Neuron (in vitro differentiated cells): Measurements from ENCODE around the gene RAPGEFL1.
"Not testable (repeated sequence)": the region's sequence is repeated elsewhere in the genome, so short reads cannot be mapped to it uniquely, and the experiment has no call there.

Experiments used
- H2AFZ ChIP-seq: one replicate; pipeline ENCODE4 v1.6.1; 2013; ENCODE audit warnings: low read depth, mild to moderate bottlenecking, inconsistent platforms, low read length, moderate library complexity
- H3K27me3 ChIP-seq: one replicate; pipeline ENCODE4 v1.6.1; 2013; ENCODE audit warnings: low read length; ENCODE audit not compliant: insufficient read depth
- H3K36me3 ChIP-seq: one replicate; pipeline ENCODE4 v1.6.1; 2013; ENCODE audit warnings: low read length; ENCODE audit not compliant: insufficient read depth
- H3K4me1 ChIP-seq: one replicate; pipeline ENCODE4 v1.6.1; 2013; ENCODE audit warnings: low read length; ENCODE audit not compliant: insufficient read depth
- H3K4me3 ChIP-seq: 2 replicates; pipeline ENCODE4 v1.5.1; 2013; ENCODE audit warnings: mild to moderate bottlenecking, low read length, moderate library complexity
- H3K9me3 ChIP-seq: one replicate; pipeline ENCODE4 v1.6.1; 2013; ENCODE audit warnings: low read length

The RAPGEFL1 gene

DNA sequence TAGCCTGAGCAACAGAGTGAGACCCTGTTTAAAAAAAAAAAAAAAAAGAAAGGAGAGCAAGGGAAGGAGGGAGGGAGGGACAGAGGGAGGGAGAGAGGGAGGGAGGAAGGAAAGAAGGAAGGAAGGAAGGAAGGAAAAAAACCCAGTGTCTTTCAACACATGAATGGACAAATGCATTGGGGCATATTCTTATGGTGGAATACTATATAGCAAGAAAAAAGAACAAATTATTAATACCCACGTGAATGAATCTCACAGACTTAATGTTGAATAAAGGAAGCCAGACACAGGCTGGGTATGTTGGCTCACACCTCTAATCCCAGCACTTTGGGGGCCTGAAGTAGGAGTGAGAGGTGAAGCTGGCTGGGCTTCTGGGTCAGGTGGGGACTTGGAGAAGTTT, 20.3 kb downstream of the RAPGEFL1 start:
- H3K36me3 ChIP-seq, result peaks cover 14% of the 10 kb centered on the region
- H3K4me1 ChIP-seq, result peaks cover 6% of the 10 kb centered on the region
- H3K4me3 ChIP-seq, result no peak overlapping the region
- no peak overlapping the region for H2AFZ ChIP-seq
- H3K9me3 ChIP-seq, result no peaks in the 10 kb centered on the region
- no peaks in the 10 kb centered on the region for H3K27me3 ChIP-seq

DNA sequence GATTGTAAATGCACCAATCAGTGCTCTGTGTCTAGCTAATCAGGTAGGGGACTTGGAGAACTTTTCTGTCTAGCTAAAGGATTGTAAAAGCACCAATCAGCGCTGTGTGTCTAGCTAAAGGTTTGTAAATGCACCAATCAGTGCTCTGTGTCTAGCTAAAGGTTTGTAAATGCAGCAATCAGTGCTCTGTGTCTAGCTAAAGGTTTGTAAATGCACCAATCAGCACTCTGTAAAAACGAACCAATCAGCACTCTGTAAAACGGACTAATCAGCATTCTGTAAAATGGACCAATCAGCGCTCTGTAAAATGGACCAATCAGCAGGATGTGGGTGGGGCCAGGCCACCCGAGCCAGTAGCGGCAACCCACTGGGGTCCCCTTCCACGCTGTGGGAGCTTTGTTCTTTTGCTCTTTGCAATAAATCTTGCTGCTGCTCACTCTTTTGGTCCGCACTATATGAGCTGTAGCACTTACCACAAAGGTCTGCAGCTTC, 20.7 kb downstream of the RAPGEFL1 start:
- not testable (repeated sequence) for H2AFZ ChIP-seq, H3K4me3 ChIP-seq, H3K27me3 ChIP-seq, H3K9me3 ChIP-seq, H3K4me1 ChIP-seq
- H3K36me3 ChIP-seq, result peaks cover 10% of the 10 kb centered on the region

DNA sequence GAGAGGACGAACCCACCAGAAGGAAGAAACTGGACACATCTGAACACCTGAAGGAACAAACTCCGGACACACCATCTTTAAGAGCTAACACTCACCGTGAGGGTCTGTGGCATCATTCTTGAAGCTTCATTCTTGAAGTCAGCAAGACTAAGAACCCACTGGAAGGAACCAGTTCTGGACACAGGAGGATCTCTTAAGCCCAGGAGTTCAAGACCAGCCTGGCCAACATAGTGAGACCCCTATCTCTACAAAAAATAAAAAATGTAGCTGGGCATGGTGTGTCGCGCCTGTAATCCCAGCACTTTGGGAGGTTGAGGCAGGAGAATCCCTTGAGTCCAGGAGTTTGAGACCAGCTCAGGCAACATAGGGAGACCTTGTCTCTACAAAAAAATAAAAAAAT, 21.3 kb downstream of the RAPGEFL1 start:
- Histone ChIP-seq H3K4me3 (no peak overlapping the region), H3K36me3 (peaks cover 4% of the 10 kb centered on the region), H3K27me3 (no peaks in the 10 kb centered on the region), H3K9me3 (no peaks in the 10 kb centered on the region), H2AFZ (no peak overlapping the region), H3K4me1 (peaks cover 6% of the 10 kb centered on the region)

DNA sequence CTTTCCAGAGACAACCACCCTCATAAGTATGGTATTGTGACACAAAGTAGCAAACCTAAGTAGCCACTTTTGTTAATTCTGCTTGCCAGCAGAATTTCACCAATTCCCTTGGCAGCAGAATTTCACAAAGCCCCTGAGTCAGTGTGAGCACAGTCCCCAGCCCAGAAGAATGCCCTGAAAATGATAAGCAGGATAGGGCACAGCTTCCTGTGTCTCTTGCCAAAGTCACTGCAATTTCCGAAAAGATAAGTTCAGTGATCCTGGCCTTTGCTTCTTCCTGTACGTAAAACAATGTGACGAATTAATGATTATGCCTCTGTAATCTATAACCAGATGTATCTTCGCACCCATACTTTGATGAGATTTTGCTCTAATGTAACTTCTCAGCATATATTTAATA, 25.9 kb downstream of the RAPGEFL1 start:
- no peaks in the 10 kb centered on the region for H3K36me3 ChIP-seq
- no peaks in the 10 kb centered on the region for H3K9me3 ChIP-seq
- H2AFZ ChIP-seq, result no peak overlapping the region
- H3K4me3 ChIP-seq, result no peak overlapping the region
- no peaks in the 10 kb centered on the region for H3K4me1 ChIP-seq
- H3K27me3 ChIP-seq, result no peaks in the 10 kb centered on the region

DNA sequence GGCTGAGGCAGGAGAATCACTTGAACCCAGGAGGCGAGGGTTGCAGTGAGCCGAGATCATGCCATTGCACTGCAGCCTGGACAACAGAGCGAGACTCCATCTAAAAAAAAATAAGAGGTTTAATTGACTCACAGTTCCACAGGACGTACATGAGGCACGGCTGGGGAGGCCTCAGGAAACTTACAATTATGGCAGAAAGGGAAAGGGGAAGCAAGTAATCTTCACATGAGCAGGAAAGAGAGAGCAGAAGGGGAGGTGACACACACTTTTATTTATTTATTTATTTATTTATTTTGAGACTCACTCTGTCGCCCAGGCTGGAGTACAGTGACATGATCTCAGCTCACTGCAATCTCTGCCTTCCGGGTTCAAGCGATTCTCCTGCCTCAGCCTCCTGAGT, 28.9 kb downstream of the RAPGEFL1 start:
- H2AFZ ChIP-seq, H3K4me1 ChIP-seq, H3K9me3 ChIP-seq, H3K4me3 ChIP-seq, H3K36me3 ChIP-seq, H3K27me3 ChIP-seq: not testable (repeated sequence)

DNA sequence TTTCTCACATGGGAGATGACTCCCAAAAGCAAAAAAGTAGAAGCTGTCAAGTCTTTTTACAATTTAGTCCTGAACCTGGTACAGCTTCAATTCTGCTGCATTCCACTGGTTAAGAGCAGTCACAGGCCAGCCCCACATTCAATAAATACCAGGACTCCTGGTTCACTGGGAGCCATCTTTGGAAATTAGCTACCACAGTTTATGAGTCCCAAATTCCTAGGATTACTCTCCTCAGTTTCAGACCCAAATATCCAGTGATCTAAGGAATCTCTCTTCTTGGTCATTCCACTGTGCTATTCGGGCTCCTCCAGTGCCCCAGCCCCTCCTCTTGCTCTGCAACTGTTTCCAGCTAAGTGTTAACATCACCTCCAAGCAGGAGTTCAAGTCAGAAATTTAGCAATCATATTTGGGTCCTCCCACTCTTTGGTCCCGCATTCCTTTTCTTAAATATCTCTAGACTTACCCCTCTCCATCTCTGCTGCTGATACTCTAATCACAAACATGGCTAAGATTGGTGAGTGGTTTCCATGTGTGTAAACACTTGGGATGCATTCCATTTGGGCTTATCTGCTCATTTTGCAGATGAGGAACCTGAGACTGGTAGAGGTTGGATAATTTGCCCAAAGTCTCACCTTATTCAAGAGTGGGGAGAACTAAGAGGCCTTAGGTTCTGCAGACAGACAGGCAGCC, 32.3 kb downstream of the RAPGEFL1 start:
- Histone ChIP-seq H3K4me1 (no peaks in the 10 kb centered on the region), H3K27me3 (no peaks in the 10 kb centered on the region), H3K9me3 (no peaks in the 10 kb centered on the region), H2AFZ (no peak overlapping the region), H3K36me3 (no peaks in the 10 kb centered on the region), H3K4me3 (no peak overlapping the region)

DNA sequence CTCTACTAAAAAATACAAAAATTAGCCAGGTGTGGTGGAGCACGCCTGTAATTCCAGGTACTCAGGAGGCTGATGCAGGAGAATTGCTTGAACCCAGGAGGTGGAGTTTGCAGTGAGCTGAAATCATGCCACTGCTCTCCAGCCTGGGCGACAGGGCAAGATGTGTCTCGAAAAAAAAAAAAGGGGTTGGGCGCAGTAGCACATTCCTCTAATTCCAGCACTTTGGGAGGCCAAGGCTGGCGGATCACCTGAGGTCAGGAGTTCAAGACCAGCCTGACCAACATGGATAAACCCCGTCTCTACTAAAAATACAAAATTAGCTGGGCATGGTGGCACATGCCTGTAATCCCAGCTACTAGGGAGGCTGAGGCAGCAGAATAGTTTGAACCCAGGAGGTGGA, 36.6 kb downstream of the RAPGEFL1 start:
- H3K36me3 ChIP-seq, H2AFZ ChIP-seq, H3K4me3 ChIP-seq, H3K4me1 ChIP-seq, H3K27me3 ChIP-seq, H3K9me3 ChIP-seq: not testable (repeated sequence)

DNA sequence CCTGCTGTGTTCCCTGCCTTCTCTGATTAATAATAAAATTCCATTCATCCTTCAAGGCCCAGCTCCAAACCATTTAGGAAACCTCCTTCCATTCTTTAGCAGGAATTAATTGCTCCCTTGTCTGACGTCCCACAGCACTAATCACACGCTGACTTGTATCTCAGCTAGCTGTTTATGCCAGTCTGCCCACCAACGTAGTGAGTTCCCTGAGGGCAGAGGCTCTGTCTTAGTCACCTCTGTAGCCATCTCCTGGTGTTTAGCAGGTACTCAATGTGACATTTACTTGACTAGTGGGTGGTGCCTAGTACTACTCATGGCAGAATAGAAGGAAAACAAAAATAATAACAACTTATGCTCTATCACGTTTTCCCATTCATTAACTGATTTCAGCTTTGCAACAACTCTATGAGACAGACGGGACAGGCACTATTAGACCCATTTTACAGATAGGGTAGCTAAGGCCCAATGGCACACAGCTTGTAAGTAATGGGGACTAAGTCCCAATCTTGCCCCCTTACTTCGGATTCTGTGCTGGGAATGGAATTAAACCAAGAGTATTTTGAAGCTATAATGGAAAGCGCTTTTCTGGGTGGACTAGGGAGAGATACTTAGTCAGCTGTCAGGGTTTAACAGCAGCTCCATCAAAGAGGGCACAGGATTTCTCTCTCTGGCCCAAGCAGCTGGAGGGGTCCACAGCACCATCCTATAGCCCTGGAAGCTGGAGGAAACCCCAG, 40.9 kb downstream of the RAPGEFL1 start:
- H3K36me3 ChIP-seq, result no peaks in the 10 kb centered on the region
- H3K4me1 ChIP-seq, result peaks cover 10% of the 10 kb centered on the region
- peak overlapping the region; percentile 75 for H3K4me3 ChIP-seq
- H3K27me3 ChIP-seq, result no peaks in the 10 kb centered on the region
- no peaks in the 10 kb centered on the region for H3K9me3 ChIP-seq
- H2AFZ ChIP-seq, result peak overlapping the region; percentile 79

DNA sequence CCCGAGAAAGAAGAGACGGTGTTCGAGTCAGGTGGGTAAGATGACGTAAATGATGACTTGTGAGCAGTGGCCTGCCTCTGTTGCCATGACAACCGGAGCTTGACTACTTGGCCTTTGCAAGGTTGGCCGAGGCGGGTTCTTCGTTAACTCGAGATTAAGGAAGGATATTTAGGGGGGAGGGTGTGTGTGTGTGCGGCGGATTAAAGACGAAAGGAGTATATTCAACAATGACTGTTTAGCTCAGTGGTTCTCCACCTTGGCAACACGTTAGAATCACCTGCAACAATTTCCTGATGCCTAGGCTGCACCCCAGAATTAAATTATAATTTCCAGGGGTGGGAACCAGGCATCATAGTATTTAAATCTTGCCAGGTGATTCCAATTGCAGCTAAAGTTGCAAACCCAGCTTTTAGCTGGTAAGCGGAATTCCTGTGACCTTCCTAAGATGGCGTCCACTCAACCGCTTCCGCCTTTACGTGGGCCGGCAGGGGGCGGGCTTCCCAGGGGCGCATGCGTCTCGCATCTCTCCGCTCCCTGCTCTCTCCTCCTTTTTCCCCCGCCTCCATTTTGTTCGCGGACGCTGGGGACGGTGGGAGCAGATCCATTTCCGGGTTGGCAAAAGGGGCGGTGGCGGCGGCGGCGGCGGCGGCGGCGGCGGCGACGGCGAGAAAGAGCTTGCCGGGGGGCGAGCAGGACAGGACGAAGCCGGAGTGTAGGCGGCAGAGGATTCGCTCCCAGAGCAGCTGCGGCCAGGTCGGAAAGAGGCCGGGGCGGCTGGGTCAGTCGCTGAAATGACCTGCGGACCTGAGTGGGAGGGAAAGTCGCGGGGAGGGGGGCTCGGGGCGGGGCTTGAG, 41.7 kb downstream of the RAPGEFL1 start, which contains the start of gene WIPF2:
Gene WIPF2 (plus strand): TSS at position 565 of the 854 bp plus-strand sequence. CDS start 37,156 bp downstream, outside the sequence.
- H2AFZ ChIP-seq, result peak within 1 kb of the TSS; percentile 79

DNA sequence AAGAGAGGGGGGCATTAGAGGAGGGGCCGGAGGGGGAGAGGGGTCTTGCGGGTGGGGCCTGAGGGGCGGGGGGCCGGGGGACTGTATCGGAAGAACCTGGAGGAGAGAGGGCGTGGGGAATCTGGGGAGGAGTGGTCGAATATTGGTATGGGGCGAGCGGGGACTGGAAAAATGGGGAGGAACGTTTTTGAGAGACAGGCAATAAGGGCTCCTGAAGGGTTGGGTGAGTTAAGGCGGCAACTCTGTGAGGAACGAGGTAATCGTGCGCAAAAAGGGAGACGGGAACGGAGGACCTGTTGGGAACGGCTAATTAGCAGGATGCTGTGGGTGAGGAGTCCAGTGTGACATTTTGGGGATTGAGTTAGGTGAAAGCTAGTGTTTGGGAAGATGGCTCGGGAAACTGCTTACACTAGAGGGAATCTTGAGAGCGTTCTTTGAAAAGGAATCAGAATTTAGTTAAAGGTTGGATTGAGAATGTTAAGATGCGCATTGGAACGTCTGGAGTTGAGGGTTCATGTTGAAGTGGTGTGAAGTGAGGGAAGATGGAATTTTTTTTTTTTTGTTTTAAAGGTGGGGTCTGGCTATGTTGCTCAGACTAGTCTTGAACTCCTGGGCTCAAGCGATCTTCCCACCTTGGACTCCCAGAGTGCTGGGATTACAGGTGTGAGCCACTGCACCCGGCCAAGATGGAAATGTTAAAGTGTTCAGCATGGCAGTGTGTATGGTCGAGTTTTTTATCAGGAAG, 42.5 kb downstream of the RAPGEFL1 start:
- no peaks in the 10 kb centered on the region for H3K36me3 ChIP-seq
- H3K27me3 ChIP-seq, result no peaks in the 10 kb centered on the region
- peaks cover 10% of the 10 kb centered on the region for H3K4me1 ChIP-seq
- H3K9me3 ChIP-seq, result no peaks in the 10 kb centered on the region
- H2AFZ ChIP-seq, result peak overlapping the region; percentile 43
- peak overlapping the region; percentile 75 for H3K4me3 ChIP-seq

More for the DNA sequence above, 41.7 kb downstream of the RAPGEFL1 start, which contains the start of gene WIPF2:
- Histone ChIP-seq H3K4me1 (peaks cover 10% of the 10 kb centered on the region), H3K9me3 (no peaks in the 10 kb centered on the region), H3K36me3 (no peaks in the 10 kb centered on the region), H3K27me3 (no peaks in the 10 kb centered on the region), H3K4me3 (peak within 1 kb of the TSS; percentile 75)

DNA sequence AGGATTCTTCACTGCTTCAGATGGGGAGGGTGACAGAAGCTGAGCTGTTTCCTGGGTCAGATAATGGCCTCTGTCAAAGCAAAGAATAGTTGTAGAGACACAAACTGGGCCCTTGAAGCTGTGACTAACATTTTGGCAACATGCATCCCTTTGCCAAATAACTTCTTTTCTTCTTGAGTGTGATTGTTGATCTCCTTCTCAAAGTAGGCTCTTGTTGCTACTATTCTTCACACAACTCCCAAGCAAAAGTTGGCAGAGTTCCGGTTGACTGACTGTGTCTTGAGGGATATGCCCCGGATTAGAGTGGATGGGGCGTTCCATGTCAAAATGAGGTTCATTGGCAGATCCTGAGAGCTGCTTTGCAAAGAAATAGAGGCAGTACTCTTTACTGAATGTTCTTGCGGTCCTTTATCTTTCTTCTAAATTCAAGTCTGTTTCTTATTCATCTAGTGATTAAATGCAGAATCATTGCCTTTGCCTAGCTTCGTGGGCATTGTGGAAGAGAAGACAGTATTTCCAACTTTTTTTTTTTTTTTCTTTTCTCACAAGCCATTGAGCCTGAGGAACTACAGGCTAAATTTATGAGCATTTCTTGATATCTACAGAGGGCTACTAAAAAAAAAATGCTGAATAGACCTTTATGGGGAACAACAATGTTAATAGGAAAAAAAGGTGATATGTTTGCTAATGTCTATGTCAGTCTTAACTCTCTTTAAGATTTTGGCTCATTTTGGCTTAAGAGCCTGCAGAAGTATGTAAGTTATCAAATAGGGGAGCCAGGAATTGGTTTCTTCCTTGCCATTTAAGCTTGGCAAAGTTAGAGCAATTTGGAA, 47.7 kb downstream of the RAPGEFL1 start:
- Histone ChIP-seq H2AFZ (no peak overlapping the region), H3K4me1 (peaks cover 4% of the 10 kb centered on the region), H3K27me3 (no peaks in the 10 kb centered on the region), H3K4me3 (no peak overlapping the region), H3K36me3 (peaks cover 9% of the 10 kb centered on the region), H3K9me3 (no peaks in the 10 kb centered on the region)

DNA sequence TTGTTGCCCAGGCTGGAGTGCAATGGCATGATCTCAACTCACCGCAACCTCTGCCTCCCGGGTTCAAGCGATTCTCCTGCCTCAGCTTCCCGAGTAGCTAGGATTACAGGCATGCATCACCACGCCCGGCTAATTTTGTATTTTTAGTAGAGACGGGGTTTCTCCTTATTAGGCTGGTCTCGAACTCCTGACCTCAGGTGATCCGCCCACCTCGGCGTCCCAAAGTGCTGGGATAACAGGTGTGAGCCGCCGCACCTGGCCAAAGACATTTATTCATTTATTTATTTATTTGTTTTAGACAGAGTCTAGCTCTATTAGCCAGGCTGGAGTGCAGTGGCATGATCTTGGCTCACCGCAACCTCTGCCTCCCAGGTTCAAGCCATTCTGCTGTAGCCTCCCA, 51.9 kb downstream of the RAPGEFL1 start:
- H3K4me3 ChIP-seq, H2AFZ ChIP-seq, H3K4me1 ChIP-seq, H3K9me3 ChIP-seq, H3K27me3 ChIP-seq: not testable (repeated sequence)
- H3K36me3 ChIP-seq, result peaks cover 20% of the 10 kb centered on the region
